ENCODE results near the gene ACOXL.

Gene ACOXL

GRCh38 chr2:110990440-110990839 lies 258.1 kb downstream of the ACOXL start:
- Histone ChIP-seq H3K36me3 (ENCODE audit: control insufficient read depth, low read length) (no peaks in the 10 kb centered on the region), H3K4me2 (ENCODE audit: low read length) (no peak overlapping the region), H3K9me2 (replicated peaks; ENCODE audit: control insufficient read depth, low read length) (no peaks in the 10 kb centered on the region), H3F3A (ENCODE audit: control insufficient read depth, insufficient read depth) (0 out of 2 replicates have a peak, but pooled peaks cover 4% of the 10 kb centered on the region), H3K27me3 (ENCODE audit: control insufficient read depth, low read length) (no peaks in the 10 kb centered on the region), H3K27ac (ENCODE audit: low read depth, low read length) (no peak overlapping the region), H3K9me3 (ENCODE audit: control insufficient read depth, insufficient read depth, low read length) (no peaks in the 10 kb centered on the region), H4K20me1 (ENCODE audit: control insufficient read depth, insufficient read depth, low read depth, low read length) (no peaks in the 10 kb centered on the region), H3K79me2 (ENCODE audit: control insufficient read depth, low read length) (no peaks in the 10 kb centered on the region), H3K4me3 (ENCODE audit: low read length) (no peak overlapping the region), H3K4me1 (ENCODE audit: control insufficient read depth, low read length) (peaks cover 25% of the 10 kb centered on the region)
- no peak for TF ChIP-seq EZH2phosphoT487 (IDR thresholded peaks at IDR 0.05; ENCODE audit: borderline replicate concordance, low read length)
- TF ChIP-seq CTCF (IDR thresholded peaks at IDR 0.05; ENCODE audit: low read depth, low read length, poor library complexity, severe bottlenecking): no peak

- no peaks in the 10 kb centered on the region for H3K79me2 ChIP-seq (ENCODE audit: control insufficient read depth, low read length)
- no peaks in the 10 kb centered on the region for H3K9me2 ChIP-seq (replicated peaks; ENCODE audit: control insufficient read depth, low read length)
- H3K27me3 ChIP-seq (ENCODE audit: control insufficient read depth, low read length): no peaks in the 10 kb centered on the region
Measured at GRCh38 chr2:110991911-110992310, 259.5 kb downstream of the ACOXL start.

GRCh38 chr2:110992886-110993285 lies 260.5 kb downstream of the ACOXL start:
- Histone ChIP-seq H3K4me3 (ENCODE audit: low read length) (no peak overlapping the region), H3K36me3 (ENCODE audit: control insufficient read depth, low read length) (no peaks in the 10 kb centered on the region), H3K9me2 (replicated peaks; ENCODE audit: control insufficient read depth, low read length) (no peaks in the 10 kb centered on the region), H3K27ac (ENCODE audit: low read depth, low read length) (no peak overlapping the region), H3F3A (ENCODE audit: control insufficient read depth, insufficient read depth) (0 out of 2 replicates have a peak, but pooled peaks cover 4% of the 10 kb centered on the region), H3K27me3 (ENCODE audit: control insufficient read depth, low read length) (no peaks in the 10 kb centered on the region), H3K9me3 (ENCODE audit: control insufficient read depth, insufficient read depth, low read length) (no peaks in the 10 kb centered on the region), H3K4me1 (ENCODE audit: control insufficient read depth, low read length) (peaks cover 25% of the 10 kb centered on the region), H3K79me2 (ENCODE audit: control insufficient read depth, low read length) (no peaks in the 10 kb centered on the region), H4K20me1 (ENCODE audit: control insufficient read depth, insufficient read depth, low read depth, low read length) (no peaks in the 10 kb centered on the region), H3K4me2 (ENCODE audit: low read length) (peak overlapping the region; percentile 78; the same call in 1 of the 2 replicates)
- TF ChIP-seq EZH2phosphoT487 (IDR thresholded peaks at IDR 0.05; ENCODE audit: borderline replicate concordance, low read length) (no peak), CTCF (IDR thresholded peaks at IDR 0.05; ENCODE audit: low read depth, low read length, poor library complexity, severe bottlenecking) (no peak)

More at GRCh38 chr2:110991911-110992310, 259.5 kb downstream of the ACOXL start:
- TF ChIP-seq EZH2phosphoT487 (IDR thresholded peaks at IDR 0.05; ENCODE audit: borderline replicate concordance, low read length) (no peak), CTCF (IDR thresholded peaks at IDR 0.05; ENCODE audit: low read depth, low read length, poor library complexity, severe bottlenecking) (no peak)
- H3K9me3 ChIP-seq (ENCODE audit: control insufficient read depth, insufficient read depth, low read length): no peaks in the 10 kb centered on the region
- no peak overlapping the region for H3K4me3 ChIP-seq (ENCODE audit: low read length)
- H3F3A ChIP-seq (ENCODE audit: control insufficient read depth, insufficient read depth): 0 out of 2 replicates have a peak, but pooled peaks cover 4% of the 10 kb centered on the region
- no peak overlapping the region for H3K4me2 ChIP-seq (ENCODE audit: low read length)
- no peak overlapping the region for H3K27ac ChIP-seq (ENCODE audit: low read depth, low read length)
- H4K20me1 ChIP-seq (ENCODE audit: control insufficient read depth, insufficient read depth, low read depth, low read length): no peaks in the 10 kb centered on the region
- no peaks in the 10 kb centered on the region for H3K36me3 ChIP-seq (ENCODE audit: control insufficient read depth, low read length)
- H3K4me1 ChIP-seq (ENCODE audit: control insufficient read depth, low read length): peaks cover 25% of the 10 kb centered on the region
